ENCODE data around the gene MBD2. TPM values are rescaled to one million over a fixed set of nuclear protein-coding genes. Genes with fewer than 3 reads are reported as not detected.

Gene MBD2
- total RNA-seq, 1 donor from 2014 or later: 27.7 TPM

DNA sequence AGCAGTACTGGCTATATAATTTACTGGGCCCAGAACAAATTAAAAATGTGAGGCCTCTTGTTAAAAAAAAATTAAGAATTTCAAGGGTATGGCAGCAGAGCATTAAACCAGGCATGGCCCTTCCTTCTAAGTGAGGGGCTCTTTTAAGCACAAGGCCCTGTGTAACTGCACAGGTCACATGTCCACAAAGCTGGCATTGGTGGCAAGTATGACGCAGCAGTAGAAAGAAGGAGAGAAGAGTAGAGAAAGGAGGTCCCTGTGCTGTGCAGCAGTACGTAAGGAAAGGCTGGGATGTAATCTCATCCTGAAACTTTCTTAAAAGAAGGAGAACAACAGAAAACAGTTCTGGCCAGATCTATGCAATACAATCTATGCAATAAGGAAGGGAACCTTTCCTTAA lies 51.2 kb downstream of the MBD2 start:
- Mint-ChIP-seq H3K4me3 (ENCODE audit: unreplicated experiment) (no peak overlapping the region), H3K9me3 (ENCODE audit: unreplicated experiment) (no peaks in the 10 kb centered on the region), H3K27ac (ENCODE audit: unreplicated experiment) (no peak overlapping the region), H3K4me1 (ENCODE audit: unreplicated experiment) (peaks cover 15% of the 10 kb centered on the region), H3K27me3 (ENCODE audit: unreplicated experiment) (peaks cover 2% of the 10 kb centered on the region), H3K36me3 (ENCODE audit: low read depth, unreplicated experiment) (peaks cover 7% of the 10 kb centered on the region)
- TF ChIP-seq CTCF (IDR thresholded peaks at IDR 0.05; ENCODE audit: unreplicated experiment): no peak
- no peak for DNase-seq (ENCODE audit: low spot score)

DNA sequence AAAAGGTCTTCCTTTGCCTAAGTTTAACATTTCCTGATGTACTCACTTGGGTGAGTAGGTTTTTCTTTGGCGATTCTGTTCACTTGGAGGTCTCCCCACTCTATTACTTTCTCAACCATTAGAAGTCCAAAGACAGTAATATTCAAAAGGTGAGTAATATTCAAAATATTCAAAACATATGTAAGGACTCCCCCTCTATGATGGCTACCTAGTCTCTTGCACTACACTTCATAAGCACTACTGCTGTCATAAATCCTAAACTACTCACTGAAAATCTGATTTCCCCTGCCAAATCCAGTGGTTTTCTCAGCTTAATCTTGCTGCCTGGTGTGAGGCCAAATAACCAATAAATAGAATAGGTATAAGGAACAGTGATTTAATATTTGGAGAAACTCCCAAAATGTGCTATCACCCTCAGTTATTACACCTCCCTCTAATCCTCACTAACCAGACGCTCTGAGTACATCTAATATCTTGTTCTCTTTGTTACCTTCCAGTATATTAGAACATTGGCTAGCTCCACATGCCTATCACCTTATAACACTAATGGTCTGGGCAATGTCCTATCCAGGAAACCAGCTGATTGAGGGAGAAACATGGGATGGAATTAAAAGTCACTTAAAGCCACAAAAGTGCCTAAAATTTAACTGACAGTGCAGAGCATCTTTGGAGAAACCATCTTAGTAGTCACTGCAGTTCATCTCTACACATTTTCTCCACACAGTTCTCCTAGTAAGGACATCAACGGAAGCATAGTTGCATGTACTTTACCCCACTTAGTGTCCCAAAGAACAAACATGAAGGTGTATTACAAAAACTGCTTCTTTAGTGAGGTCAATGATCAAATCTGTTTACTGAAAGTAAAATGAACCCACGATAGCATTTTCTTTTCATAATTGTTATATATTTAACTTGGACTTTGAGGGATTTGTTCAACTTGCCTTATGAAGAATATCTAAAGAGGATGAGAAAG lies 54.8 kb downstream of the MBD2 start:
- no peak for DNase-seq (ENCODE audit: low spot score)
- Mint-ChIP-seq H3K4me3 (ENCODE audit: unreplicated experiment) (no peak overlapping the region), H3K4me1 (ENCODE audit: unreplicated experiment) (peaks cover 11% of the 10 kb centered on the region), H3K36me3 (ENCODE audit: low read depth, unreplicated experiment) (peaks cover 10% of the 10 kb centered on the region), H3K27me3 (ENCODE audit: unreplicated experiment) (no peaks in the 10 kb centered on the region), H3K9me3 (ENCODE audit: unreplicated experiment) (no peaks in the 10 kb centered on the region), H3K27ac (ENCODE audit: unreplicated experiment) (no peak overlapping the region)
- no peak for TF ChIP-seq CTCF (IDR thresholded peaks at IDR 0.05; ENCODE audit: unreplicated experiment)

GRCh38 chr18:54165450-54165849 lies 59.0 kb downstream of the MBD2 start:
- TF ChIP-seq CTCF (IDR thresholded peaks at IDR 0.05; ENCODE audit: unreplicated experiment): no peak
- H3K36me3 Mint-ChIP-seq (ENCODE audit: low read depth, unreplicated experiment): peaks cover 20% of the 10 kb centered on the region
- DNase-seq (ENCODE audit: low spot score): no peak
- no peak overlapping the region for H3K27ac Mint-ChIP-seq (ENCODE audit: unreplicated experiment)
- no peak overlapping the region for H3K4me3 Mint-ChIP-seq (ENCODE audit: unreplicated experiment)
- H3K4me1 Mint-ChIP-seq (ENCODE audit: unreplicated experiment): peaks cover 11% of the 10 kb centered on the region
- H3K9me3 Mint-ChIP-seq (ENCODE audit: unreplicated experiment): no peaks in the 10 kb centered on the region
- no peaks in the 10 kb centered on the region for H3K27me3 Mint-ChIP-seq (ENCODE audit: unreplicated experiment)

DNA sequence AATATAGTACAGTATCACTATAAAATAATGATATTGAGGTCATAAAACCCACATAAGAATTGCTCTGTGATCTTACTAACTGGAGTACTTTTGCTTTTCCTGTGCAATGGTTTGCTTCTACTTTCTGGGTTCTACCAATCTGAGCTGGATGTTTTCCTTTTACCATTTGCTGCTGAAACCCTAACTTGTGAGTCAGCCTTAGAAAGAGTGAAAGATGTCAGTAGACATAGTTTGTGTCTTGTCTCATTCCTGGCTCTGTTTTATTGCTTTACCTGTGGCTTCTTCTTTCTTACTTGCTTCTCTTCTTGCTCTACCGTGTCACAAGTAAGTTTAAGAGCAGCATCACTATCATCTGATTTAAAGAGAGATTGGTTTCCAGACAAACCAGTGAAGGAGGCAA lies 61.0 kb downstream of the MBD2 start:
- no peaks in the 10 kb centered on the region for H3K9me3 Mint-ChIP-seq (ENCODE audit: unreplicated experiment)
- no peak for DNase-seq (ENCODE audit: low spot score)
- H3K4me1 Mint-ChIP-seq (ENCODE audit: unreplicated experiment): peaks cover under 1% of the 10 kb centered on the region
- H3K36me3 Mint-ChIP-seq (ENCODE audit: low read depth, unreplicated experiment): peaks cover 31% of the 10 kb centered on the region
- no peaks in the 10 kb centered on the region for H3K27me3 Mint-ChIP-seq (ENCODE audit: unreplicated experiment)
- TF ChIP-seq CTCF (IDR thresholded peaks at IDR 0.05; ENCODE audit: unreplicated experiment): no peak
- H3K27ac Mint-ChIP-seq (ENCODE audit: unreplicated experiment): no peak overlapping the region
- H3K4me3 Mint-ChIP-seq (ENCODE audit: unreplicated experiment): no peak overlapping the region

GRCh38 chr18:54162431-54162830 lies 62.0 kb downstream of the MBD2 start:
- H3K4me1 Mint-ChIP-seq (ENCODE audit: unreplicated experiment): no peaks in the 10 kb centered on the region
- H3K27ac Mint-ChIP-seq (ENCODE audit: unreplicated experiment): no peak overlapping the region
- no peak for TF ChIP-seq CTCF (IDR thresholded peaks at IDR 0.05; ENCODE audit: unreplicated experiment)
- no peaks in the 10 kb centered on the region for H3K27me3 Mint-ChIP-seq (ENCODE audit: unreplicated experiment)
- H3K9me3 Mint-ChIP-seq (ENCODE audit: unreplicated experiment): no peaks in the 10 kb centered on the region
- DNase-seq (ENCODE audit: low spot score): no peak
- H3K4me3 Mint-ChIP-seq (ENCODE audit: unreplicated experiment): no peak overlapping the region
- H3K36me3 Mint-ChIP-seq (ENCODE audit: low read depth, unreplicated experiment): peaks cover 38% of the 10 kb centered on the region
